Fibroblast of lung (primary cell): ENCODE results near the gene PPIB. TPM values are rescaled to one million over a fixed set of nuclear protein-coding genes. Genes with fewer than 3 reads are reported as not detected.

Experiments used
- DNase-seq, 2 donors: peaks; one replicate each; pipeline versions ENCODE4 v3.0.0 to v3.0.0-alpha.2; 2010; ENCODE audit warnings: low read depth in 2 of 2
- H2AFZ ChIP-seq: 2 replicates; pipeline ENCODE4 v1.5.1; 2012; ENCODE audit warnings: low read length, control low read depth, inconsistent platforms
- H3K27ac ChIP-seq: 2 replicates; pipeline ENCODE4 v1.5.1; 2011; ENCODE audit warnings: low read length, control low read depth; ENCODE audit not compliant: insufficient read depth
- H3K27me3 ChIP-seq: 2 replicates; pipeline ENCODE4 v1.5.1; 2011; ENCODE audit warnings: mild to moderate bottlenecking, low read length; ENCODE audit not compliant: control insufficient read depth, insufficient read depth
- H3K36me3 ChIP-seq: 2 replicates; pipeline ENCODE4 v1.5.1; 2011; ENCODE audit warnings: low read length; ENCODE audit not compliant: control insufficient read depth, insufficient read depth
- H3K4me1 ChIP-seq: 2 replicates; pipeline ENCODE4 v1.5.1; 2011; ENCODE audit warnings: low read length; ENCODE audit not compliant: control insufficient read depth, insufficient read depth; ENCODE audit errors: extremely low read depth
- H3K4me2 ChIP-seq: 2 replicates; pipeline ENCODE4 v1.5.1; 2011; ENCODE audit warnings: low read length, control low read depth; ENCODE audit not compliant: insufficient read depth; ENCODE audit errors: extremely low read depth
- H3K4me3 ChIP-seq, 4 experiments: fragments of 200-600 bp in 1 of 4; sonication (generic) in 1 of 4; replicated peaks in 1 of 4; 2 replicates each; pipeline ENCODE4 v1.5.1; 2011 to 2016; ENCODE audit warnings: low read length in 4 of 4, low read depth in 3 of 4, mild to moderate bottlenecking in 3 of 4, control low read depth in 2 of 4, inconsistent platforms in 1 of 4, mixed read lengths in 1 of 4; ENCODE audit not compliant: insufficient read depth in 1 of 4; ENCODE audit errors: control extremely low read depth in 1 of 4
- H3K79me2 ChIP-seq: 2 replicates; pipeline ENCODE4 v1.5.1; 2012; ENCODE audit warnings: mild to moderate bottlenecking, low read length, inconsistent platforms; ENCODE audit not compliant: control insufficient read depth, insufficient read depth
- H3K9ac ChIP-seq: 2 replicates; pipeline ENCODE4 v1.5.1; 2011; ENCODE audit warnings: mild to moderate bottlenecking, low read length, control low read depth; ENCODE audit not compliant: insufficient read depth
- H3K9me3 ChIP-seq: 2 replicates; pipeline ENCODE4 v1.5.1; 2012; ENCODE audit warnings: low read depth, low read length; ENCODE audit not compliant: control insufficient read depth, insufficient read depth
- H4K20me1 ChIP-seq: 2 replicates; pipeline ENCODE4 v1.5.1; 2011; ENCODE audit warnings: low read length; ENCODE audit not compliant: control insufficient read depth, insufficient read depth; ENCODE audit errors: extremely low read depth
- CTCF ChIP-seq, 2 donors: IDR thresholded peaks in 1 of 2; conservative IDR thresholded peaks in 1 of 2; 1 replicate in 1 of 2; 2 replicates in 1 of 2; pipeline ENCODE4 v1.5.1; 2011 to 2012; ENCODE audit warnings: low read length in 2 of 2, control low read depth in 1 of 2, inconsistent platforms in 1 of 2, low read depth in 1 of 2, mild to moderate bottlenecking in 1 of 2
- EZH2 ChIP-seq: IDR thresholded peaks from 2 replicates; pipeline ENCODE4 v1.5.1; 2012; ENCODE audit warnings: low read length, control low read depth, mild to moderate bottlenecking; ENCODE audit errors: missing control alignments
- polyA plus RNA-seq, 2 donors: library from polyadenylated mRNA; depleted of rRNA in 1 of 2; stranded (reverse) in 1 of 2; unstranded in 1 of 2; fragments of >200 nt; gene quantifications; 2 replicates each; pipeline ENCODE4 v1.2.1, GENCODE V29; 2011 to 2012; ENCODE audit warnings: missing spikeins in 1 of 2
- total RNA-seq: library from RNA; depleted of rRNA; stranded (reverse); fragments of >200 nt; gene quantifications from 2 replicates; pipeline ENCODE4 v1.2.1, GENCODE V29; 2014

PPIB gene
- total and polyA plus RNA-seq, 2 donors (not counting 1 experiment from before 2014, with no cell fraction given), result 639 to 1,174 TPM

GRCh38 chr15:64131547-64131946 is 31.3 kb downstream of the PPIB start:
- no peaks in the 10 kb centered on the region for H3K4me1 ChIP-seq

GRCh38 chr15:64130159-64130558 is 32.7 kb downstream of the PPIB start:
- Histone ChIP-seq H2AFZ (no peak overlapping the region), H3K79me2 (no peaks in the 10 kb centered on the region), H3K9me3 (no peaks in the 10 kb centered on the region), H3K4me1 (no peaks in the 10 kb centered on the region), H3K27me3 (no peaks in the 10 kb centered on the region), H3K4me3 (no peak overlapping the region), H3K9ac (no peak overlapping the region), H3K4me2 (no peak overlapping the region), H3K36me3 (peaks cover 11% of the 10 kb centered on the region), H4K20me1 (no peaks in the 10 kb centered on the region), H3K27ac (no peak overlapping the region)
- TF ChIP-seq CTCF (conservative IDR thresholded peaks at IDR 0.05 in 1 of 2, IDR thresholded peaks at IDR 0.05 in 1 of 2; ENCODE audit: low read depth in 1 of 2, low read length in 2 of 2), result no peak
- TF ChIP-seq EZH2, result no peak
- DNase-seq, result no peak

More at GRCh38 chr15:64131547-64131946, 31.3 kb downstream of the PPIB start:
- Histone ChIP-seq H3K27me3 (no peaks in the 10 kb centered on the region), H3K9ac (no peak overlapping the region), H3K36me3 (peaks cover 14% of the 10 kb centered on the region), H3K27ac (no peak overlapping the region), H4K20me1 (no peaks in the 10 kb centered on the region), H3K4me2 (no peak overlapping the region), H3K4me3 (no peak overlapping the region), H2AFZ (no peak overlapping the region), H3K9me3 (no peaks in the 10 kb centered on the region), H3K79me2 (no peaks in the 10 kb centered on the region)
- TF ChIP-seq CTCF (conservative IDR thresholded peaks at IDR 0.05 in 1 of 2, IDR thresholded peaks at IDR 0.05 in 1 of 2; ENCODE audit: low read depth in 1 of 2, low read length in 2 of 2) (no peak), EZH2 (no peak)
- no peak for DNase-seq

- Histone ChIP-seq H2AFZ (no peak overlapping the region), H3K9ac (no peak overlapping the region), H3K27me3 (no peaks in the 10 kb centered on the region), H3K4me1 (no peaks in the 10 kb centered on the region), H3K79me2 (no peaks in the 10 kb centered on the region), H3K4me3 (no peak overlapping the region), H3K9me3 (no peaks in the 10 kb centered on the region), H4K20me1 (no peaks in the 10 kb centered on the region), H3K36me3 (peaks cover 5% of the 10 kb centered on the region), H3K4me2 (no peak overlapping the region), H3K27ac (no peak overlapping the region)
- DNase-seq, result no peak
- TF ChIP-seq CTCF (conservative IDR thresholded peaks at IDR 0.05 in 1 of 2, IDR thresholded peaks at IDR 0.05 in 1 of 2; ENCODE audit: low read depth in 1 of 2, low read length in 2 of 2), result no peak
- TF ChIP-seq EZH2, result no peak
Measured at GRCh38 chr15:64127521-64128270, 35.1 kb downstream of the PPIB start.
